Endothelial cell (in vitro differentiated cells): ENCODE data around the gene TMEM130. TPM values are rescaled to one million over a fixed set of nuclear protein-coding genes. Genes with fewer than 3 reads are reported as not detected.

Source experiments
- DNase-seq: peaks from one replicate; pipeline ENCODE4 v3.0.0; 2021; ENCODE audit warnings: low spot score
- H3K27ac Mint-ChIP-seq: one replicate; pipeline ENCODE4 v1.8.0; 2021; ENCODE audit warnings: mixed read lengths, inconsistent platforms; ENCODE audit not compliant: unreplicated experiment
- H3K27me3 Mint-ChIP-seq: one replicate; pipeline ENCODE4 v1.8.0; 2021; ENCODE audit warnings: mild to moderate bottlenecking, moderate library complexity, mixed read lengths, inconsistent platforms; ENCODE audit not compliant: unreplicated experiment
- H3K36me3 Mint-ChIP-seq: one replicate; pipeline ENCODE4 v1.8.0; 2021; ENCODE audit warnings: mild to moderate bottlenecking, low read depth, mixed read lengths, inconsistent platforms; ENCODE audit not compliant: unreplicated experiment
- H3K4me1 Mint-ChIP-seq: one replicate; pipeline ENCODE4 v1.8.0; 2021; ENCODE audit warnings: mild to moderate bottlenecking, mixed read lengths, inconsistent platforms; ENCODE audit not compliant: unreplicated experiment
- H3K4me3 Mint-ChIP-seq: one replicate; pipeline ENCODE4 v1.8.0; 2021; ENCODE audit warnings: mild to moderate bottlenecking, mixed read lengths, inconsistent platforms; ENCODE audit not compliant: unreplicated experiment
- H3K9me3 Mint-ChIP-seq: one replicate; pipeline ENCODE4 v1.8.0; 2021; ENCODE audit warnings: mixed read lengths, inconsistent platforms; ENCODE audit not compliant: unreplicated experiment
- total RNA-seq: library from RNA; stranded (reverse); fragmentation: NEBNext Ultra II Directional; extraction: Animal tissue kit (Norgen Biotek cat#: 25700); gene quantifications from one replicate; pipeline ENCODE4 v1.2.1, GENCODE V29; 2021; ENCODE audit not compliant: unreplicated experiment
- TF ChIP-seq, protein P1 (sequence below): fragments of 200-600 bp; sonication (generic); IDR thresholded peaks from one replicate; pipeline ENCODE4 v1.5.0; 2021; ENCODE audit warnings: antibody characterized with exemption; ENCODE audit not compliant: unreplicated experiment

TMEM130 gene
- total RNA-seq, 1 donor from 2014 or later = not detected

GRCh38 chr7:98902523-98902922, 32.7 kb upstream of the TMEM130 start:
- Mint-ChIP-seq H3K9me3 (no peaks in the 10 kb centered on the region), H3K36me3 (peaks cover 68% of the 10 kb centered on the region), H3K27me3 (no peaks in the 10 kb centered on the region), H3K4me3 (no peak overlapping the region), H3K4me1 (no peaks in the 10 kb centered on the region), H3K27ac (no peak overlapping the region)
- TF ChIP-seq, protein P1, sequence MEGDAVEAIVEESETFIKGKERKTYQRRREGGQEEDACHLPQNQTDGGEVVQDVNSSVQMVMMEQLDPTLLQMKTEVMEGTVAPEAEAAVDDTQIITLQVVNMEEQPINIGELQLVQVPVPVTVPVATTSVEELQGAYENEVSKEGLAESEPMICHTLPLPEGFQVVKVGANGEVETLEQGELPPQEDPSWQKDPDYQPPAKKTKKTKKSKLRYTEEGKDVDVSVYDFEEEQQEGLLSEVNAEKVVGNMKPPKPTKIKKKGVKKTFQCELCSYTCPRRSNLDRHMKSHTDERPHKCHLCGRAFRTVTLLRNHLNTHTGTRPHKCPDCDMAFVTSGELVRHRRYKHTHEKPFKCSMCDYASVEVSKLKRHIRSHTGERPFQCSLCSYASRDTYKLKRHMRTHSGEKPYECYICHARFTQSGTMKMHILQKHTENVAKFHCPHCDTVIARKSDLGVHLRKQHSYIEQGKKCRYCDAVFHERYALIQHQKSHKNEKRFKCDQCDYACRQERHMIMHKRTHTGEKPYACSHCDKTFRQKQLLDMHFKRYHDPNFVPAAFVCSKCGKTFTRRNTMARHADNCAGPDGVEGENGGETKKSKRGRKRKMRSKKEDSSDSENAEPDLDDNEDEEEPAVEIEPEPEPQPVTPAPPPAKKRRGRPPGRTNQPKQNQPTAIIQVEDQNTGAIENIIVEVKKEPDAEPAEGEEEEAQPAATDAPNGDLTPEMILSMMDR = no peak
- DNase-seq = no peak

GRCh38 chr7:98900815-98901214, 31.0 kb upstream of the TMEM130 start:
- Mint-ChIP-seq H3K4me3 (no peak overlapping the region), H3K27ac (no peak overlapping the region), H3K9me3 (no peaks in the 10 kb centered on the region), H3K4me1 (no peaks in the 10 kb centered on the region), H3K36me3 (peaks cover 67% of the 10 kb centered on the region), H3K27me3 (no peaks in the 10 kb centered on the region)
- TF ChIP-seq, protein P1 = no peak
- DNase-seq = no peak

DNA sequence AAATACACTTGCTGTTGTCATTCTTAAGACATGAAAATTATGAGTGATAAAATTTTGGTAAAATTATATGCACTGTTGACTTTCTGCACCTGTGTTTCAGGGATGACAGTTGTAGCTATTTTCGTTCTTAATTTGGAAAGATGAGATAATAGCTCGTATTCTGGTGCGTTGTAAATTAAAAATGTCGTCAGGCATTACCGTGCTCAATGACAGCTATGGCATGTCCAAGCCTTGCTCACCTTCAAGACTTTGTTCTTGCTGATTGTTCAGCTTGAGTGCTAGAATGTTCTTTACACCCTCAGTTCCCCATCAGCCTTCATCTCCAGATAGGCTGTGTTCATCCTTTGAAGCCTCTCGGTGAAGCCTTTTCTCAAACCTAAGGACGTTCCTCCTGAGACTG, 30.0 kb upstream of the TMEM130 start:
- no peak overlapping the region for H3K4me3 Mint-ChIP-seq
- no peak overlapping the region for H3K27ac Mint-ChIP-seq
- no peak for DNase-seq
- no peaks in the 10 kb centered on the region for H3K4me1 Mint-ChIP-seq
- H3K9me3 Mint-ChIP-seq = no peaks in the 10 kb centered on the region
- TF ChIP-seq, protein P1 = no peak
- H3K27me3 Mint-ChIP-seq = no peaks in the 10 kb centered on the region
- H3K36me3 Mint-ChIP-seq = peaks cover 64% of the 10 kb centered on the region

DNA sequence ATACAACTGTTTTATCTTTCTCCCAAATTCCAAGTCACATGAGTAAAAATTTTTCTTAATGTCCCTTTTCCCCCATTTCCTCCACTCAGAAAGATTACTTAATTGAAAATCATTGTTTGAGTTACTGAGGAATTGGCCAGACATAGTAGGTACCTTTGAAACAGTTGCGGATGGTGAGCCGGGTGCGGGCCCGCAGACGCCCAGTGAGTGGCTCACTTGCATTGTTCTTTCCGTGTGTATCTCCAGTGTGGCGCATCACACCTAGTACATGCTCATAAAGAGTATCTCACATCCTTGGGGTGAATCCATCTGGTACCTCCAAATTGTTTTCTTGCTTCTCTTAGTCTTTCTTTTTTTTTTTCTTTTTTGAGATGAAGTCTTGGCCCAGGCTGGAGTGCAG, 22.8 kb upstream of the TMEM130 start:
- Mint-ChIP-seq H3K4me1 (no peaks in the 10 kb centered on the region), H3K27me3 (no peaks in the 10 kb centered on the region), H3K36me3 (peaks cover 34% of the 10 kb centered on the region), H3K4me3 (no peak overlapping the region), H3K27ac (no peak overlapping the region), H3K9me3 (no peaks in the 10 kb centered on the region)
- TF ChIP-seq, protein P1 = no peak
- no peak for DNase-seq

DNA sequence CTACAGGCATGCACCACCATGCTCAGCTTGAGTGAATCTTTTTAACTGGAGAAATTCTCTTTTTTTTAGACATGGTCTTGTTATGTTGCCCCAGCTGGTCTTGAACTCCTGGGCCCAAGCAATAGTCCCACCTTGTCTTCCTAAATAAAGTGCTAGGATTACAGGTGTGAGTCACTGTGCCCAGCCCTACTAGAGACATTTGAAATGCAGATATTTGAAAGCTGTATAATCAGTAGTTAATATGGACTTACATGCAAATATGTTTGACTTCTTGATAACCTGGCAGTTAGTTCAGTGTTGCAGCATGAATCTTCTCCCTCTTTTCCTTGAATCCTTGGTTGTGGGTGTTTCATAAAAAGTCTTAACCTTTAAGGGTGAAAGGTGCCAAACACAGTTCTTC, 17.2 kb upstream of the TMEM130 start:
- no peaks in the 10 kb centered on the region for H3K4me1 Mint-ChIP-seq
- H3K27me3 Mint-ChIP-seq = no peaks in the 10 kb centered on the region
- no peak for DNase-seq
- peaks cover 19% of the 10 kb centered on the region for H3K36me3 Mint-ChIP-seq
- H3K27ac Mint-ChIP-seq = no peak overlapping the region
- no peaks in the 10 kb centered on the region for H3K9me3 Mint-ChIP-seq
- no peak overlapping the region for H3K4me3 Mint-ChIP-seq
- TF ChIP-seq, protein P1 = no peak
